ENCODE measurements around the gene TLE3.

TLE3 gene

GRCh38 chr15:70002897-70003296, 94.8 kb downstream of the TLE3 start:
- no peak for TF ChIP-seq CTCF (IDR thresholded peaks at IDR 0.05; ENCODE audit: low read depth, low read length)
- no peak for DNase-seq (ENCODE audit: low read depth in 2 of 2)

GRCh38 chr15:70001859-70002258, 95.9 kb downstream of the TLE3 start:
- TF ChIP-seq CTCF (IDR thresholded peaks at IDR 0.05; ENCODE audit: low read depth, low read length), result no peak
- DNase-seq (ENCODE audit: low read depth in 2 of 2), result no peak
- H3K4me3 ChIP-seq (replicated peaks in 1 of 2; ENCODE audit: low read depth in 2 of 2, low read length in 2 of 2), result no peak overlapping the region

More at GRCh38 chr15:70002897-70003296, 94.8 kb downstream of the TLE3 start:
- no peak overlapping the region for H3K4me3 ChIP-seq (replicated peaks in 1 of 2; ENCODE audit: low read depth in 2 of 2, low read length in 2 of 2)

GRCh38 chr15:69999392-70000085, 98.2 kb downstream of the TLE3 start:
- TF ChIP-seq CTCF (IDR thresholded peaks at IDR 0.05; ENCODE audit: low read depth, low read length), result no peak
- no peak for DNase-seq (ENCODE audit: low read depth in 2 of 2)
- no peak overlapping the region for H3K4me3 ChIP-seq (replicated peaks in 1 of 2; ENCODE audit: low read depth in 2 of 2, low read length in 2 of 2)

DNA sequence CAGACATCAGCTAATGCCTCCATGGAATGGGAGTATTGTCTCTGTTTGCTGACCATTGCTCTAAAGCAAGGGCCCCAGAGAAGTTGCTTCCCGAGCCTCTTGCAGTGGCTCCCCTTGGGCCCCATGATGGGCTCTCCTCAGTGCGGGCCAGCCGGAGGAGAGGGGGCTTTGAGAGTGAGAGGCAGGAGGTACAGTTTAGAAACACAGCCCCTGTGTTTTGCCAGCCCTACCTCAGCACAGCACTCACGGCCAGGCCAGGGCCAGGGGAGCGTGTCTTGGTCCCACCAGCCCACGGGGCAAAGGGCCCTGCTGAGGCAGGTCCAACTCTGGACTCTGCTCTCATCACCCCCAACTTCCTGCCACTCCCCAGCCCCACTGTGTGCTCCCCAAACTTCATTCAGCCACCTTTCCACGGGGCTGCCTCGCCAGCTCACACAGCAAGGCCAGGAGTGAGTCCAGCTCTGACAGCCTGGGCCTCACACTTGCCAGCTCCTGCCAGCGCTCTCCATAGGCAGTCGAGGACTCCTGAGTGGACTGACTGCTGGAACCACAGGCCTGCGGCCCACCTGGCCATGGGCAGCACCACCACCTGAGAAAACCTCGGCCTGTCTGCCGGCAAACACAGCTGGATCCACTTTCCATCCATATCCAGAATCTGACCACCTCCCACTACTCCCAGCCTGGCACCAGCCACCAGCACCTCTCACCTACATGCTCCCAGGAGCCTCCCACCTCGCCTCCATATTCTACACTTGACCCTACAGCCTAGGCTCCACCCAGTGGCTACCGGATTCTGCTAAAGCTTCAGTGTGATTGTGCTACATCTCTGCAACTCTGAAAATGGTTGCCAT, 99.0 kb downstream of the TLE3 start:
- no peak overlapping the region for H3K4me3 ChIP-seq (replicated peaks in 1 of 2; ENCODE audit: low read depth in 2 of 2, low read length in 2 of 2)
- TF ChIP-seq CTCF (IDR thresholded peaks at IDR 0.05; ENCODE audit: low read depth, low read length), result no peak

DNA sequence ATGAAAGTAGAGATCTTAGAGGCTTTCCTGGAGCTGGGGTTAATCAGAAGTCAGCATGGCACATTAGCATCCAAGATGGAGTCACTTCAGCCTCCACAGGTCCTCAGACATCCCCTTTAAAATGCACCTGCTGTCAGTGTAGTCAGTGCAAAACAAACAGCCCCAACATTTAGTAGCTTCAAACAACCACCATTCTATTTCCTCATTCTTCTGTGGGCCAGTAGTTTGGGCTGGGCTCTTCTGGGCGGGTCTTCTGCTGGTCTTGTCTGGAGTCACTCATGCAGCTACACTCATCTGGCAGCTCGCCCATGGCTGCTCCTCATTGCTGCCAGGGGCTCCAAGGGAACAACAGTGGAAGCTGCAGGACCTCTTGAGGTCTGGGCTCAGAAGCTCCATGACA, 99.9 kb downstream of the TLE3 start:
- DNase-seq (ENCODE audit: low read depth in 2 of 2), result peak; percentile 32 to 68
- no peak overlapping the region for H3K4me3 ChIP-seq (replicated peaks in 1 of 2; ENCODE audit: low read depth in 2 of 2, low read length in 2 of 2)
- no peak for TF ChIP-seq CTCF (IDR thresholded peaks at IDR 0.05; ENCODE audit: low read depth, low read length)

More for the DNA sequence above, 99.0 kb downstream of the TLE3 start:
- DNase-seq (ENCODE audit: low read depth in 2 of 2), result no peak

Data from cardiac fibroblast (primary cell).